Embryonic facial prominence (tissue), 1 donor: Measurements from ENCODE around the gene NUDT16L1.
"Not testable (repeated sequence)": the region's sequence is repeated elsewhere in the genome, so short reads cannot be mapped to it uniquely, and the experiment has no call there.

Source experiments
- DNase-seq: peaks from one replicate; pipeline ENCODE4 v3.0.0-alpha.2; 2016; ENCODE audit errors: extremely low spot score

The NUDT16L1 gene

DNA sequence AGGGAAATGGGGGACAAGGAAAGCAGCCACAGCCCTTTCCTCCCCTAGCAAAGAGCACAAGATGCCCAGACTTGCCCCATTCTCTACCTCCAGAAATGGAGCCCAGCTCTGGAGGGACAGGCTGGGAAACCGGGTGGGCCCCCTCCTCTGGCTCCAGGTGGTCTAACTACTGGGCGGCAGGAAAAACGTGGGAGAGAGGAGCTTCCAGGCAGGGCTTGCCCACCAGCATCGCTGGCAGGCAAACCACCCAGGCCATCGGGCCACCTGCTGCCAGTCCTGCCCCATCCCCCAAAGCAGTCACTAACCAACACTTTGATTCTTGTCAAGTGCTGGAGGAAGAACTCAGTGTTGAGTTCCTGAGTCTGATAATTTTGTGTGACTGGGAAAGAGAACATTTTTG is 25.1 kb downstream of the NUDT16L1 start:
- DNase-seq = no peak

DNA sequence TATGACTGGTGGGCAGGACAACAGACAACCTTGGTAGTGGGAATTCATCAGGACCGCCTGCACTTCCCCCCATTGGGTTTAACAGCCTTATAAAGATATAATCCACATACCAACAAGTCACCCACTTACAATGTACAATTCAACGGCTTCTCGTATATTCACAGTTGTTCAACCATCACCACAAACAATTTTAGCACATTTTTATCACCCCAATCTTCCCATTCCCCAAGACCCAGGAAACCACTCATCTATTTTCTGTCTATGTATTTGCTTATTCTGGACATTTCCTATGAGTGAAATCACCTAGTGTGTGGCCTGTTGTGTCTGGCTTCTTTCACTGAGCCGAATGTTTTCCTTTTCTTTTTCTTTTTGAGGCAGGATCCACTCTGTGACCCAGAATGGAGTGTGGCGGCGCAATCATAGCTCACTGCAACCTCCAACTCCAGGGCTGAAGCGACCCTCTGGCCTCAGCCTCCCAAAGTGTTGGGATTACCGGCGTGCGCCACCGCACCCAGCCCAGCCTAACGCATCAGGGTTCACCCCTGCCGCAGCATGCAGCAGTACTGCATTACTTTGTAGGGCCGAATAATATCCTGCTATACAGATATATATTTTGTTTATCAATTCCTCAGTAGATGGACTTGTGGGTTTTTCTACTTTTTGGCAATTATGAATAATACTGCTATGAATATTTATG is 29.9 kb downstream of the NUDT16L1 start:
- no peak for DNase-seq

DNA sequence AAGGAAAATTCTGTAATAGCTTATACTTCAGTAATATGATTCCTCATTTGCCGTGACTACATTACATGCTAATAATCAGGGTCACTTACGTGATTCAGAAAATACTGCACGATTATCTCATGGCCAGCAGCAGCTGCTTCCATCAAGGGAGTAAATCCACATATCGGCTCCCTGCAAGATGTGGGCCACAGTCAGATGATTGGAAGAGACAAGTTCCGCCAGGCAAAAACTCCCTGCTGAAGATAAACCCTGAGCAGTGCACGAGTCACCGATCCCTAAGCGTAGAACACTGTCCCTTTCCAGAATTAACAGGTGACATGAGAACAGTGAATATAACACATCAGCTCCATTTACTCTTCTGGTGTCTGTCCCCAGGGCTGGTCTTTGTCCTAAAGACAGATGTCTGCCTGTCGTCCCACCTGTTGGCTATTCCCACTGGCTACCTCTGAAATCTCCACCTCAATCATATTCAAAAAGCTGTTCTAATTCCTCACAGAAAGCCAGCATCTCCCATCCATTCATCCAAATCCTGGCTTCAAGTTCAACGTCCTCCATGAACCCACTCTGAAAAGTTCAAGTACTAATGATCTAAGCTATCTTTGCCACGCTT is 31.4 kb downstream of the NUDT16L1 start:
- DNase-seq = no peak

DNA sequence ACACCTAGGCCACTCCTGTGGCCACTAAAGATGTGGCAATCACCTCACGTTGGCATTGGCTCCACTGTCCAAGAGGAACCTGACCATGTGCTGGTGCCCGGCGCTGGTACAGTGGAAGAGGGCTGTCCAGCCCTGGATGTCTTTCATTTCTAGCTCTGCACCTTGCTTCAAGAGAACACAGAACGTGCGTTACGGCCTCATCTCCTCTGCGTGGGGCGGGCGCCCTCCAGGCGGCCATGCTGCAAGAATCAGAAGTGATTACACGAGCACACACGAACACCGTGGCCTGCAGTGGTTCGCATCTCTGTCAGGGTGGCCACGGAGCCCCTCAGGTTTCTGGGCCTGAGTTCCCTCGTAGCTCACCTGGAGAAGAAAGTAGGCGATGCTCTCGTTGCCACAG is 33.3 kb downstream of the NUDT16L1 start:
- DNase-seq = no peak

DNA sequence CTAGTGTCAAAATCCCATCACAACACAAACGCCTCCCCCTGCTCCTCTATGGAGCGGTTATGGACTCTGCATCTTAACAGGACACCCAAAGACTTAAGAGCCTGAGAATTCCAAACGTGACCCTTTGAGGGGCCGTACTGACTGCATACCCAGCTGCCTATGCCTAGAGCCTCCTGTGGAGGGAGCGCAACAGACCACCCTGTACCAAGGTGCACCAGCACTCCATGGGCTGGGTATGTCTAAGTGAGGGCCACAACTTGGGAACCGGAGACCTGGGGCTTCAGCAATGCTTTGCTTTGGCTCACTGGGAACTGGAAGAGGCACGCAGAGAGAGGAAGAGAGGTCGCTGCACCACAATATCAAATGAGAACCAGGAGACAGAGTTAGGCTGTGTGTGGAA is 35.3 kb downstream of the NUDT16L1 start:
- DNase-seq = no peak

DNA sequence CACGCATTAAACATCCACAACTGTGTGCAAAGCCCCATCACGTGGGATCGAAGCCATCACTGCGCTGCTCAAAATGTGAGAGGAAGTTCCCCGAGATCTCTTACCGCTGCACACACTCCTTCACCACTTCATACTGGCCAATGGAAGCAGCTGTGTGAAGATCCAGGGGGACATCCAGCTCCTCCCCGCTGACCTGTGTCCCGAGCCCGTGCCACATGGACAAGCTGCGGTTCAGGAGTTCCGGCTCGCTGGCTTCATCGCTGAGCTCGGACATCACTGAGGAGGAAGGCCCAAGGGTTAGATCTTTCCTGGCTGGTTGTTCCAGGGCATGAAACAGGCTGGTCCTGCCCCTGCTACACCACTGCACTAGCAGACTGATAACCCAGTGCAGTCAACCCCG is 36.5 kb downstream of the NUDT16L1 start:
- no peak for DNase-seq

DNA sequence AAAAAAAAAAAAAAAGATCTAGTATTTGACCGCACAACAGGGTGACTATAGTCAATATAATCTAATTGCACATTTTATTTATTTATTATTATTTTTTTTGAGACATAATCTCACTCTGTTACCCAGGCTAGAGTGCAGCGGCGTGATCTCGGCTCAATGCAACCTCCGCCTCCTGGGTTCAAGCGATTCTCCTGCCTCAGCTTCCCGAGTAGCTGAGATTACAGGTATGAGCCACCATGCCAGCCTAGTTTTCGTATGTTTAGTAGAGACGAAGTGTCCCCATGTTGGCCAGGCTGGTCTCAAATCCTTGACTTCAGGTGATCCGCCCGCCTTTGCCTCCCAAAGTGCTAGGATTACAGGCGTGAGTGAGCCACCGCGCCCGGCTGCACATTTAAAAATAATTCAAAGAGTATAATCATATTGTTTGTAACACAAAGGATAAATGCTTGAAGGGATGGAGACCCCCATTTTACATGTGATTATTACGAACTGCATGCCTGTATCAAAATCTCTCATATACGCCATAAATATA is 39.9 kb downstream of the NUDT16L1 start:
- no peak for DNase-seq

DNA sequence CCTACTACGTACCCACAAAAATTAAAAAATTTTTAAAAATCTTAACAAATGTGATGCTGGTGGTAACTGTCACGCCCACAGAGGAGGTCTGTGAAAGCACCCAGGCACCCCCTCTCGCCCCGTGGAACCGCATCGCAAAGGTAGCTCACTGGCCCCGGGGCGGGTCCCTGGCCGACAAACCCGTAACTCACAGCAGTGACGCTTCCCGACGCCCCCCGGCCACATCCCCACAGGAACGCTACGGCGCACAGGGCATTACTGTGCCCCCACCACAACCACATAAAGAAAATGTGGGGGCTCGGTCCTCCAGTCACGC is 40.3 kb downstream of the NUDT16L1 start:
- no peak for DNase-seq

DNA sequence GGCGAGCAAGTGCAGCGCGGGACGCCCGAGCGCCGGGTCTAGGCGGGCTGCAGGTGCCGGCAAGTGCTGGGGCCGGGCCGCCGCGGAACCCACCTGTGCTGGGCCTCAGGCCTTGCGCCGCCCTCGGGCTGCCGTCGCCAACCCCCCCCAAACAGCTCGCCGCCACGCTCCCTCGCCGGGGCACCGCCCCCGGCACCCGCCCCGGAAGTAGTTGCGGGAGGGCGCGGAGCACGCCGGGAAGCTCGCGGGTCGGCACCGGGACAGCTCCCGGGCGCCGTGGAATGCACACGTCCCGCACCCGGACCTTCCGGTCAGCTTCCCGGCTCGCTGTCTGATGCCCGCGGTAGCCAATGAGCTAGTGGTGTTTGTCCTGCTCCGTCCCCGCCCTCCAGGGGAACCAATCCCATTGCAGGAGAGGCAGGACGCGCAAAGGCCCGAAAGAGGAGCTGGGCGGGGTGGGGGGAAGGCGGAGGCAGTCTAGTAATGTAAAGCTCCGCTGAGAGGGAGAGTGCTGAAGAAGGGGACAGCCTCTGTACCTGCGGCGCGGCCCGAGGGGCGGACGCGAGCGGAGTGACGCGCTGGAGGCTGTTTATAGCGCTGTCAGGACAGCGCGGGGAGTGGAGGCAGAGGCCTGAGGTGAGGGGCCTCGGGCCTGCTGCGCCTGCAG is 40.8 kb downstream of the NUDT16L1 start, which contains the start of the genes ANKS3 and DNAAF8:
ANKS3 (minus strand) TSS at position 209 of the 667 bp plus-strand sequence. CDS start 4,122 bp downstream, outside the sequence.
DNAAF8 (plus strand) TSS at position 475 of the 667 bp plus-strand sequence. CDS start 1,978 bp downstream, outside the sequence.
- peak; percentile 79 for DNase-seq

DNA sequence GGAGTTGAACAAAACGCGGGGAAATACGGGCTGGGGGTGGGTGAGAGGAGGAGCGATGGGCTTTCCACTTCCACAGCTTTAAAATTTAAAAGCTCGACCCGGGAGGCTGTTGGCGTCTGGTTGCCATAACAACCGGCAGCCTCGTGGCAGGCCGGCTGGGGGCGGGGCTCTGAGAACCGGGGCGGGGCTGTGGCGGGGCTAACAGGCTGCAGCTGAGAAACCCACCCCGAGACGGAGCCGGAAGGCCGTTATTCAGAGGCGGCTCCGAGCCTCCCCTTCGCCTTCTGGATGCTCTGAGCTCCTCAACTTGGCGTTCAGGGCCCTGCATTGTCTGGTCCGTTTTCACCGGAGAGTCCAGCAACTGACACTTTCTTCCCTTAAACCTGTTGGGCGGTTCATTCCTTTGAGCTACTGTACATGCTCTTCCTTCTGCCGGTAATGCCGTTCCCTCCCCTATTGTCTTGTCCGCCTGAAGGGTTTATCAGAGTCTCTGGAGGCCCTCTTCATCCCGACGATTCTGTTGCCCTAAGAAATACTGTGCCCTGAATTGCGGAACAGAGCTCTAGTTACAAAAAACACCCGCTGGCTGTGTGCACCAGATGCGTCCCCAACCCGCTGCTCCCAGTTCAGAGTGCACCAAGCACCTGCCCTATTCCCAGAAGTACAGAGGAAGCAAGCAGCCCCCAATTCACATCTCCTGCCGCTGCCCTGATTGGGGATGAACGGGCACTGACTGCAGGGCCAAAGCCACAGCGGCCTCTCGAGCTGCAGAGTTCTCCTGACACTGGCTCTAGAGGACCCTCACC is 41.6 kb downstream of the NUDT16L1 start:
- DNase-seq = peak; percentile 78

DNA sequence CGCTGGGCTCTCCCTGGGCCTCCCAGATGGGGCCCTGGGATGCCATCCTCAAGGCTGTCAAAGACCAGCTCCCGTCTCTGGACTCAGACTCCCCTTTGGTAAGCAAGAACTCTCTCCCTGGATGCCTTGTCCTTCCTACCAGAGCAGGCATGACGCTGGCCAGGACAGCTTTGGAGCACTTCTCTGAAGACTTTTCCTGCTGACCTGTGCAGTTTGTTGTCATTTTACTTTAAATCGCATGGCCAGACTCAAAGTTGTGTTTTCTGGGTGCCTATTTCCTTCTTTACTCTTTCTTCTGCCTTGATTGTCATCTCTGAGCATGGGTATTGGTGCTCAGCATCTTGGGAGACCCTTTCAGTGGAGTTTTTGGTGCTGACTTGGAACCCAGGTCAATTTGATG is 43.2 kb downstream of the NUDT16L1 start:
- no peak for DNase-seq

DNA sequence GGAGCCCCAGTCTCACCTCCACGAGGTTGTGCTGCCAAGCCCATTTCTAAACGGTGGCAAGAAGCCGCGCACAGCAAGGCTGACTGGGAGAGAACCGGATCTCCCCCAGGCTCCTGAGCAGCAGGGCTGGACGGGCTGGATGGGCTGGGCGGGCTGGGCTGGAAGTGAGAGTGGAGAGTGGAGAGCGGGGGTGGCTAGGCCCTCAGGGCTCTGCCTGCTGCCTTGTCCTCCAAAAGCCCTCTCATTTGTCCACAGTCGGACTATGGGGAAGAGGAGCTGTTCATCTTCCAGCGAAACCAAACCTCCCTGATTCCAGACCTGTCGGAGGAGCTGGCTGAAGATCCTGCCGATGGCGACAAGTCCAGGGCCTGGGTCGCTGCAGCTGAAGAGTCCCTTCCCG is 44.2 kb downstream of the NUDT16L1 start:
- DNase-seq = no peak

DNA sequence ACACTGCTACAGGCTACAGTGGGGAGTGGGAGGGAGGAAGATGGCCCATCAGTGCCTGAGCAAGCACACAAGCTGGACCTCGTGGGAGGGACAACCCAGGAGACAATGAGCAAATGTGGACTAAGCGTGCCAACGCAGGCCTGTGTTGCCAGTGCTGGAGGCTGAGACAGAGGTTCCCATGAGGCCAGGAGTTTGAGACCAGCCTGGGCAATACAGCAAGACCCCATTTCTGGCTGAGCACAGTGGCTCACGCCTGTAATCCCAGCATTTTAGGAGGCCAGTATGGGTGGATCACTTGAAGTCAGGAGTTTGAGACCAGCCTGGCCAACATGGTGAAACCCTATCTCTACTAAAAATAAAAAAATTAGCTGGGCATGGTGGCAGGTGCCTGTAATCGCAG is 45.0 kb downstream of the NUDT16L1 start:
- DNase-seq = not testable (repeated sequence)

DNA sequence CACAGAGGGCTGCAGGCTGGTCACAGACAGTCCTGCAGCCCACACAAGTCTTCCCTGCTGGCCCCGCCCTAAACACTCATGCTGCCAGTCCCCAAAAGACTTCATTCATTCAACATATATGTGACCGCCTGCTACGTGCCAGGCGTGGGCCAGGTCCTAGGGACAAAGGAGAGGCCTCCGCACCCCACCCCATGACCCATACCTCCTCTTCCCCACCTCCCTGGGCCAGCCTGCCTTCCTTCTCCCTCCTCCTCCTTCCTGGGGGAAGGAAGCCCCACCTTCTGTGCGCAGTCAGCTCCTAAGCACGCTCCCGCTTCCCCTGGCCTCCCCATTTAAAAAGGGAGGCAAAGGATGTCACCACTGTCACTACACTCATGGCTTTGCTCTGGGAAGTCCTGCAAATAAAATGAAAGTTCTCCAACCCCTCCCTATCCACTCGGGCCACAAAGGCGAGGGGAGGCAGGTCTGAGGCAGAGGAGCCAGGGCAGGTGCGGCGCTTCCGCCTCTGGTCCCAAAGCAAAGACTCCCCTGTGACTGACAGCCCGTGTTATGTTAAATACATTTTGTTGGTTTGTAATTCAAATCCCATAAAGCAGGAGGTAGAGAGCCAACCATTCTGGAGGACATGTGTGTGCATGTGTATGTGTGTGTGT is 50.0 kb downstream of the NUDT16L1 start:
- no peak for DNase-seq

DNA sequence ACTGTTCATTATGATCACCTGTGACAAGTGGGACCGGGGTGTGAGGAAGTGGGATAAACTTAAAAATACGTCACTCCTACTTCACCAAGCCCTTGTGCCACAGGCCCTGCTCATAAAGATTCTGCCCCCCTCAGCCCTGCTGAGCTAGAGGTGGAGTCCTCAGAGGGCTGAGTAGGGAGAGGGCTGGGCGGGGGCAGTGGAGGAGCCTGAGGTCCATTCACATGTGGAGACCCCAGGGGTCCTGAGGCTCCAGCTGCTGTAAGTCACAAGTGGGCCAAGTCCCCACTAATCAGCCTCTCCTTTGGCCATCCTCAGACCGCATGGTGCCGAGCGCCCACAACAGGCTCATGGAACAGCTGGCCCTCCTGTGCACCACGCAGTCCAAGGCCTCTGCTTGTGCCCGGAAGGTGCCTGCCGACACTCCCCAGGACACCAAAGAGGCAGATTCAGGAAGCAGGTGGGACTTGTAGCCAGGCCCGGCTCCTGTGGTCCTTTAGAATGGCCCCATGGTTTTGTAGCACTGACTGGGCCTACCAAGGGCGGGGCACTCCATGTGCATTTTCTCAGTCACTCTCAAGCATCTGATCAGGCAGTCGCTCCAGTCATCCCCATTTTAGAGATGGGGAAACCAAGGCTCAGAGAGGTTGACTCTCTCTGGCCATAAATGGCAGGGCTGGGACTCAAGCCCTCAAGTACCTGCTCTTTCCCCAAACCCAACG is 51.4 kb downstream of the NUDT16L1 start:
- no peak for DNase-seq

DNA sequence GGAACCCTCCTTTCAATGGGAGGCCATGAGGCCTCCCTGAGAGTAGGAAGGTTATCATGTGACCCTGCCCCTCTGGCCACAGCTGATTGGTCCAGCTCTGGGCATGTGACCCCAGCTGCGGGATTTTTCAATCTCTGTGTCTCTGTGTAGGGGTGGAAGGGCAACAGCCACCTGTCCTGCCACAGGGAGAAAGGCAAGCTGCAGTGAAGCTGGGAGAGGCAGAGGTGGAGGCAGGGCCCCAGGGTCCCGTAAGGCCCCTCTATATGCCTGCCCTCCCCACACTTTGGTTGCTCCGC is 51.9 kb downstream of the NUDT16L1 start:
- no peak for DNase-seq
